Vagina (tissue), 2 donors: ENCODE data around the gene MIS18BP1. TPM values are rescaled to one million over a fixed set of nuclear protein-coding genes. Genes with fewer than 3 reads are reported as not detected.
"Not testable (repeated sequence)": the region's sequence is repeated elsewhere in the genome, so short reads cannot be mapped to it uniquely, and the experiment has no call there.

Experiments used
- DNase-seq, 2 donors: peaks; one replicate each; pipeline ENCODE4 v3.0.0-alpha.2; 2017; ENCODE audit errors: extremely low spot score in 2 of 2
- H3K27ac ChIP-seq: fragments of 200-600 bp; sonication (generic); one replicate; pipeline ENCODE4 v1.5.1; 2019
- H3K27me3 ChIP-seq: fragments of 200-600 bp; sonication (generic); one replicate; pipeline ENCODE4 v1.5.1; 2019
- H3K36me3 ChIP-seq, 2 donors: fragments of 200-600 bp; sonication (generic); one replicate each; pipeline ENCODE4 v1.5.1; 2017 to 2019
- H3K4me1 ChIP-seq: fragments of 200-600 bp; sonication (generic); one replicate; pipeline ENCODE4 v1.5.1; 2019
- H3K4me3 ChIP-seq, 2 donors: fragments of 200-600 bp; sonication (generic); 1 replicate in 1 of 2; 2 replicates in 1 of 2; pipeline ENCODE4 v1.5.1; 2016 to 2019
- H3K9me3 ChIP-seq: fragments of 200-600 bp; sonication (generic); one replicate; pipeline ENCODE4 v1.5.1; 2019
- CTCF ChIP-seq, 3 experiments: fragments of 450-650 bp in 2 of 3; fragments of 200-600 bp in 1 of 3; sonication (generic) in 1 of 3; IDR thresholded peaks; one replicate each; pipeline ENCODE4 v1.5.1; 2017 to 2019; ENCODE audit warnings: antibody characterized with exemption in 3 of 3, mild to moderate bottlenecking in 2 of 3, moderate library complexity in 2 of 3
- POLR2A ChIP-seq, 2 donors: fragments of 450-650 bp; IDR thresholded peaks; one replicate each; pipeline ENCODE4 v1.6.1; 2017; ENCODE audit warnings: antibody characterized with exemption in 2 of 2, mild to moderate bottlenecking in 2 of 2, moderate library complexity in 2 of 2
- POLR2AphosphoS5 ChIP-seq, 2 donors: sonication (generic); formaldehyde crosslinking; IDR thresholded peaks; one replicate each; pipeline ENCODE4 v1.9.0; 2017; ENCODE audit warnings: antibody characterized with exemption in 2 of 2, mild to moderate bottlenecking in 2 of 2, low read depth in 1 of 2; ENCODE audit not compliant: insufficient read depth in 1 of 2
- intact Hi-C: fragments of 100-400 bp; cut with DNase I; formaldehyde crosslinking; loops from one replicate; pipeline ENCODE4 v1.15.1; 2023
- total RNA-seq: library from RNA; depleted of rRNA; stranded (reverse); fragments of >200 nt; gene quantifications from one replicate; pipeline ENCODE4 v1.2.3, GENCODE V29; 2016

Gene MIS18BP1
- total RNA-seq, 1 donor from 2014 or later: 18.7 TPM

GRCh38 chr14:45284802-45285201 is 31.8 kb upstream of the MIS18BP1 start:
- no peak overlapping the region for H3K27ac ChIP-seq
- H3K27me3 ChIP-seq: no peaks in the 10 kb centered on the region
- intact Hi-C loops: no loop called here
- no peak overlapping the region for H3K4me3 ChIP-seq
- TF ChIP-seq POLR2AphosphoS5 (IDR thresholded peaks at IDR 0.05; ENCODE audit: insufficient read depth in 1 of 2, low read depth in 1 of 2) (no peak), POLR2A (IDR thresholded peaks at IDR 0.05) (no peak), CTCF (IDR thresholded peaks at IDR 0.05) (no peak)
- no peaks in the 10 kb centered on the region for H3K9me3 ChIP-seq
- no peak for DNase-seq
- H3K36me3 ChIP-seq: no peaks in the 10 kb centered on the region
- H3K4me1 ChIP-seq: no peaks in the 10 kb centered on the region

- intact Hi-C loops, H3K36me3 ChIP-seq, H3K4me3 ChIP-seq, H3K4me1 ChIP-seq, H3K27ac ChIP-seq, DNase-seq, H3K9me3 ChIP-seq, H3K27me3 ChIP-seq: not testable (repeated sequence)
These were observed 28.9 kb upstream of the MIS18BP1 start for GRCh38 chr14:45281731-45282400.

DNA sequence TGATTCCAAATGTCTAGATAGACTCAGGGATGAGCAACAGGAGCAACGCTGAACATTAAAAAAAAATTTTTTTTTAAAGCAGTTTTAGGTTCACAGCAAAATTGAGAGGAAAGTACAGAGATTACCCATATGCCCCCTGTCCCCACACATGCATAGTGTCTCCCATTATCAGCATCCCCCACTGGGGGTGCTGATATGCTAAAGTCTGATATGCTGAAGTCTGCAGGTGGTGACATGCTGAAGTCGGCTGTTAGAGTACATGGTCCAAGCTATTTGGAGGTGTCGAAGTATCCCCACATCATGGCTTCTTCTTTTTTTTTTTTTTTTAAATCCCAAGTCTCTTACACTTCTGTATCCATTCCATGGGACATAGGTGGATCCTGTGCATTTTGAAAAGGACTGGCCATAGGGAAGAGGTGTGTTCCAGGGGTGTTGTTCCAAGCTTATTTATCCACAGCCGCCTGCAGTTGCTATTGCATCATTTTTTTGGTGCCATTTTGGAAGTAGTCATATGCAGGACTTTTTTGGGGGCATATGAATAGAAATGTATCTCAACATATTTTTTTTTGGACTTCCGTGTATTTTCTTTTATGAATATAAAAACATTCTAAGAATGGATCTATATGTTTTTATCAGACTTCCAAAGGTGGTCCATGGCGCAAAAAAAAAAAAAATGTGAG is 19.0 kb upstream of the MIS18BP1 start:
- TF ChIP-seq POLR2AphosphoS5 (IDR thresholded peaks at IDR 0.05; ENCODE audit: insufficient read depth in 1 of 2, low read depth in 1 of 2) (no peak), POLR2A (IDR thresholded peaks at IDR 0.05) (no peak), CTCF (IDR thresholded peaks at IDR 0.05) (no peak)
- no peaks in the 10 kb centered on the region for H3K9me3 ChIP-seq
- intact Hi-C loops: no loop called here

DNA sequence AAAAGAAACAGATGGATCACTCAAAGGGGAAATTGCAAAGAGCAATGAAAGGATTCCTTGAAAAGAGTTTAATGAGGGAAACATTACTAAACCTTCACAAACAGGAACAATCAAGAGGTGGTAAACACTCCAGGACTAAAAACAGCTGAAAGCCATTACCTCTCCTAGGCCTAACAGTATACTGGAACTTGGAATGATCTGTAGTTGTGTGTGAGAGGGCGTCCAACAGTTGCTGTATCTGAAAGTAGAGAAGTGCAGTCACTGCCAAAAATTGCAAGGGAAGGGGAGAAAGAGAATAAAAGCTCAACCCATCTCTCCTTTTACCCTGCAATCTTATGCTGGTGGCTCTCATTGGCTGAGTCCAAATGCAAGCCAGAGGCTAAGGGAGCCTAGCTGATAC is 17.0 kb upstream of the MIS18BP1 start:
- intact Hi-C loops: no loop called here
- Histone ChIP-seq H3K36me3 (no peaks in the 10 kb centered on the region), H3K4me1 (no peaks in the 10 kb centered on the region), H3K27ac (no peak overlapping the region), H3K27me3 (no peaks in the 10 kb centered on the region), H3K9me3 (no peaks in the 10 kb centered on the region), H3K4me3 (no peak overlapping the region)
- DNase-seq: no peak
- no peak for TF ChIP-seq POLR2AphosphoS5 (IDR thresholded peaks at IDR 0.05; ENCODE audit: insufficient read depth in 1 of 2, low read depth in 1 of 2)

More for the DNA sequence above, 19.0 kb upstream of the MIS18BP1 start:
- DNase-seq: no peak
- Histone ChIP-seq H3K4me3 (no peak overlapping the region), H3K27ac (no peak overlapping the region), H3K4me1 (no peaks in the 10 kb centered on the region), H3K27me3 (no peaks in the 10 kb centered on the region), H3K36me3 (no peaks in the 10 kb centered on the region)

- no peaks in the 10 kb centered on the region for H3K9me3 ChIP-seq
- TF ChIP-seq CTCF (IDR thresholded peaks at IDR 0.05) (no peak), POLR2AphosphoS5 (IDR thresholded peaks at IDR 0.05; ENCODE audit: insufficient read depth in 1 of 2, low read depth in 1 of 2) (no peak), POLR2A (IDR thresholded peaks at IDR 0.05) (no peak)
- intact Hi-C loops: no loop called here
- DNase-seq: no peak
- H3K4me1 ChIP-seq: no peaks in the 10 kb centered on the region
- no peak overlapping the region for H3K27ac ChIP-seq
- no peaks in the 10 kb centered on the region for H3K27me3 ChIP-seq
- H3K4me3 ChIP-seq: no peak overlapping the region
- H3K36me3 ChIP-seq: no peaks in the 10 kb centered on the region
These were observed 14.1 kb upstream of the MIS18BP1 start for GRCh38 chr14:45267071-45267470.

GRCh38 chr14:45262637-45263036 is 9.6 kb upstream of the MIS18BP1 start:
- no peak for DNase-seq
- Histone ChIP-seq H3K36me3 (no peaks in the 10 kb centered on the region), H3K4me3 (no peak overlapping the region), H3K4me1 (no peaks in the 10 kb centered on the region), H3K27me3 (no peaks in the 10 kb centered on the region), H3K9me3 (peaks cover 14% of the 10 kb centered on the region), H3K27ac (no peak overlapping the region)
- TF ChIP-seq CTCF (IDR thresholded peaks at IDR 0.05) (no peak), POLR2A (IDR thresholded peaks at IDR 0.05) (no peak), POLR2AphosphoS5 (IDR thresholded peaks at IDR 0.05; ENCODE audit: insufficient read depth in 1 of 2, low read depth in 1 of 2) (no peak)
- intact Hi-C loops: no loop called here
